ENCODE data around the gene CDKN2B.

The CDKN2B gene

DNA sequence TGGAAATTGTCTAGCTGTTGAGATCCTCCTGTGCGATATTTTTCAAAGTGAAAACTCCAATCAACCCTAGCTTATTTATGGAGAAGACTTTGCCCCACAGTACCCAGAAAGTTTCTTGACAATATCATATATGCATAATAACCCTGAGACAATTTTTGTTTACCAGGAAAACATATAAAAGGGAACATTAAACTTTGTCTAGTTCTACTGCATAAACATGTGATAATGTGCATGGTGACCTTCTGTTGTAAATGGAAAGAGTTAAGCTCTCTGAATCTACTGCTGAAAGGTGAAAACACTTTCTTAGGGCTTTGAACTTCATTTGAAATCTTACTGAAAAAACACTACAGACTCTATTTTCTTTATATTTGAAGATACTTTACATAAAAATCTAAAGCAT, 32.2 kb upstream of the CDKN2B start:
- no peak for DNase-seq (ENCODE audit: low read depth)
- TF ChIP-seq POLR2A (IDR thresholded peaks at IDR 0.05; ENCODE audit: extremely low read depth, insufficient read length), result no peak
- TF ChIP-seq MYC (IDR thresholded peaks at IDR 0.05; ENCODE audit: low read depth, low read length), result no peak
- no peak for TF ChIP-seq MAX (IDR thresholded peaks at IDR 0.05; ENCODE audit: low read depth, low read length)
- TF ChIP-seq, protein P1, sequence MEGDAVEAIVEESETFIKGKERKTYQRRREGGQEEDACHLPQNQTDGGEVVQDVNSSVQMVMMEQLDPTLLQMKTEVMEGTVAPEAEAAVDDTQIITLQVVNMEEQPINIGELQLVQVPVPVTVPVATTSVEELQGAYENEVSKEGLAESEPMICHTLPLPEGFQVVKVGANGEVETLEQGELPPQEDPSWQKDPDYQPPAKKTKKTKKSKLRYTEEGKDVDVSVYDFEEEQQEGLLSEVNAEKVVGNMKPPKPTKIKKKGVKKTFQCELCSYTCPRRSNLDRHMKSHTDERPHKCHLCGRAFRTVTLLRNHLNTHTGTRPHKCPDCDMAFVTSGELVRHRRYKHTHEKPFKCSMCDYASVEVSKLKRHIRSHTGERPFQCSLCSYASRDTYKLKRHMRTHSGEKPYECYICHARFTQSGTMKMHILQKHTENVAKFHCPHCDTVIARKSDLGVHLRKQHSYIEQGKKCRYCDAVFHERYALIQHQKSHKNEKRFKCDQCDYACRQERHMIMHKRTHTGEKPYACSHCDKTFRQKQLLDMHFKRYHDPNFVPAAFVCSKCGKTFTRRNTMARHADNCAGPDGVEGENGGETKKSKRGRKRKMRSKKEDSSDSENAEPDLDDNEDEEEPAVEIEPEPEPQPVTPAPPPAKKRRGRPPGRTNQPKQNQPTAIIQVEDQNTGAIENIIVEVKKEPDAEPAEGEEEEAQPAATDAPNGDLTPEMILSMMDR (IDR thresholded peaks at IDR 0.05; ENCODE audit: low read depth, low read length), result no peak
- no peak overlapping the region for H3K4me3 ChIP-seq (ENCODE audit: low read depth, low read length)

DNA sequence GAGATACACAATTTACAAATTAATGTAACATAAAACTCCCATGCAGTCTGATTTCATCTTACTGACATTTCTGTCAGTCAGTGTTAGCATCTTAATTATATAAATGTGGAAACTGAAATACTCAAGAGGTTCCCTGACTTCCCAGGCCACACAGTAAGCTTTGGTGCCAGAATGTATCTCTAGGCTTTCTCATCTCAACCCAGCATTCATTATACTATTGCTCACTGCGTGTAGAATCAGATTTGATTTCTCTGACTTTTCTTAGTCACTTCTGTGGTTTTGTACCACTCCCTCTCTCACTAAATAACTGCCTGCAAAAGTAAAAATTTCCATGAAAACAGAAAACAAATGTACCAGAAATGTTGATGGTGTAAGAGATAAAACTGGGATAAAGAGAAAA, 31.7 kb upstream of the CDKN2B start:
- no peak for TF ChIP-seq MAX (IDR thresholded peaks at IDR 0.05; ENCODE audit: low read depth, low read length)
- TF ChIP-seq, protein P1 (IDR thresholded peaks at IDR 0.05; ENCODE audit: low read depth, low read length), result no peak
- no peak for TF ChIP-seq POLR2A (IDR thresholded peaks at IDR 0.05; ENCODE audit: extremely low read depth, insufficient read length)
- TF ChIP-seq MYC (IDR thresholded peaks at IDR 0.05; ENCODE audit: low read depth, low read length), result no peak
- DNase-seq (ENCODE audit: low read depth), result no peak
- H3K4me3 ChIP-seq (ENCODE audit: low read depth, low read length), result no peak overlapping the region

GRCh38 chr9:22039258-22039657, 30.2 kb upstream of the CDKN2B start:
- TF ChIP-seq, protein P1 (IDR thresholded peaks at IDR 0.05; ENCODE audit: low read depth, low read length), result no peak
- TF ChIP-seq MAX (IDR thresholded peaks at IDR 0.05; ENCODE audit: low read depth, low read length) (no peak), POLR2A (IDR thresholded peaks at IDR 0.05; ENCODE audit: extremely low read depth, insufficient read length) (no peak), MYC (IDR thresholded peaks at IDR 0.05; ENCODE audit: low read depth, low read length) (no peak)

DNA sequence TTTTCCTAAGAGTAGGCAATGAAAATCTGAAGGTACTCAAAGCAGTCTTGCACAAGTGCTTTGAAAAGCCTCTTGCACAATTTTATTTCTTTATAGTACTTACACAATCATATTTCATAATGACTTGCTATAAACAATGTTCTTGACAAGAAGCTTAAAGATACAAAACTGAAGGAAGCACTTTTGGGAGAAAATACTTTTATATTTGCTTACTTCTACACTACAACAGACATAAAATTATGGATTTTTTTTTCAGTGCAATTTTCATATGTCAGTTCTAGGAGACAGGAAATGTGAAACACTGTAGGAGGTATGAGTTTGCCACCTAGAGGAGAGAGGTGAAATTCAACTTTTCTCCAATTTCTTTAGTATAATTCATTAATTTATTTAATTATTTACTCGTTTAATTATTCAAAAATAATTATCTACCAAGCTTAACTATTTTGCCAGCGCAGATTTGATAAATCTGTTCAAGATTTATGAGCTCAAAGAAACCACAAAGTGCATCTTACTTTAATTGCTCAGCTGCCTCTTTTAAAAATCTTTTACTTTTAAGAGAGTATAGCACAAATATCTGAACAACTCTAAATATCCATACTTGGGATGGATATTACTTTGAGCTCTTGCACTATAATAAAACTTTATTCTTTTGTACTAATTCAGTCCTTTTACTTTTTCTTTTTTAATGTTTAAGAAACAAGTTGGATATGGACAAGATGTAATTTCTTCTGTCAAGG, 29.0 kb upstream of the CDKN2B start:
- no peak overlapping the region for H3K4me3 ChIP-seq (ENCODE audit: low read depth, low read length)
- no peak for DNase-seq (ENCODE audit: low read depth)
- TF ChIP-seq, protein P1 (IDR thresholded peaks at IDR 0.05; ENCODE audit: low read depth, low read length), result no peak

More at GRCh38 chr9:22039258-22039657, 30.2 kb upstream of the CDKN2B start:
- DNase-seq (ENCODE audit: low read depth), result no peak
- H3K4me3 ChIP-seq (ENCODE audit: low read depth, low read length), result no peak overlapping the region

DNA sequence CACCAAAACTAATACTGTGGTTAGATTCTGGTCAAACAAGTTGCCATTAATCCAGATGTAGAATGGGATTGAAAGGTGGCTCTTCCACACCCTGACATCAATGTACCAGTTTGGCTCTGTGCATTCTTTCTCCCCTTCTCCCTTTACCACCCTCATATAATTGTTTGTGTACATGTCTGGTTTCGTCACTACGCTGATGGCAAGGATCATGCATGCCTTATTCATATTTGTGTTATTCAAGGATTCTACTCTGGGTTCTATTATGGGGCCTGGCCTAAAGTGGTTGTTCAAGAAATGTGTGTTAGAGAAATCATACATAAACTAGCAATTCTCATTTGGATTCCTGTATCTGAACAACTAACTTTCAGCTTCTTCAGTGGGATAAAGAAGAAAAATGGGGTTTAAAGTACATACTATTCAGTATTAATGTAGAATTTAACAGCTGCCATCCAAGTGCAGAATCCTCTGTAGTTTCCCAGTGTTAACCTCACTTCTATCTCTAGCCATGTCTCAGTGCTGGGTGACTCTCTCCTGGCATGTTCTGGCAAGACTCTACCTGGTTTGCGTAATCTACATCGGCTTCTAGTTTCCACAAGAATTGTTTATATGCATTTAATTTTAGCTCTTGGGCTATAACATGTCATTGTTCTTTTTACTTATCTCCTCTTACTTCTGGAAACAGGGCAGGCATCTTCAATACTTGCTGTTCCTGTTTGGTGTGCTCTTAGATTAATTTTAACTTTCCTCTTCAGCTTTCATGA, 27.9 kb upstream of the CDKN2B start:
- no peak for DNase-seq (ENCODE audit: low read depth)
- H3K4me3 ChIP-seq (ENCODE audit: low read depth, low read length), result no peak overlapping the region
- TF ChIP-seq POLR2A (IDR thresholded peaks at IDR 0.05; ENCODE audit: extremely low read depth, insufficient read length), result no peak
- TF ChIP-seq, protein P1 (IDR thresholded peaks at IDR 0.05; ENCODE audit: low read depth, low read length), result no peak
- TF ChIP-seq MAX (IDR thresholded peaks at IDR 0.05; ENCODE audit: low read depth, low read length), result no peak
- TF ChIP-seq MYC (IDR thresholded peaks at IDR 0.05; ENCODE audit: low read depth, low read length), result no peak
